DMS114 treated with DMSO at 0.1 percent for 48 hours (cell line): ENCODE measurements around the gene AP2S1.
"Not testable (repeated sequence)": the region's sequence is repeated elsewhere in the genome, so short reads cannot be mapped to it uniquely, and the experiment has no call there.

Experiments used
- DNase-seq: peaks from one replicate; lab custom pipeline; 2025; ENCODE audit not compliant: unreplicated experiment; lab: John Stamatoyannopoulos, UW

Gene AP2S1

DNA sequence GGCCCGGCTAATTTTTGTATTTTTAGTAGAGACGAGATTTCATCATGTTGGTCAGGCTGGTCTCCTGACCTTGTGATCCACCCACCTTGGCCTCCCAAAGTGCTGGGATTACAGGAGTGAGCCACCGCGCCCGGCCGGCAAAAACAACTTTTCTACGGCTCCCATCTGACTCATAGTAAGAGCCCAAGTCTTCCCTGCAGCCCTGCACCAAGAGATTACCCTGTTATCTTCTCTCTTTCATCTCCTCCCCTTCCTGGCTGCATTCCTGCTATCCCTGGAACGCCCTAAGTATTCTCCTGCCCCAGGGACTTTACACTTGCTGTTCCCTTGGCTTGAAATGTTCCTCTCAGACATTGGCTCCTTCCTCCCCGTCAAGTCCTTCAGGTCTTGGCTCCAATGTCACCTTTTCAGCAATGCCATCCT lies 6.6 kb downstream of the AP2S1 start:
- no peak for DNase-seq

DNA sequence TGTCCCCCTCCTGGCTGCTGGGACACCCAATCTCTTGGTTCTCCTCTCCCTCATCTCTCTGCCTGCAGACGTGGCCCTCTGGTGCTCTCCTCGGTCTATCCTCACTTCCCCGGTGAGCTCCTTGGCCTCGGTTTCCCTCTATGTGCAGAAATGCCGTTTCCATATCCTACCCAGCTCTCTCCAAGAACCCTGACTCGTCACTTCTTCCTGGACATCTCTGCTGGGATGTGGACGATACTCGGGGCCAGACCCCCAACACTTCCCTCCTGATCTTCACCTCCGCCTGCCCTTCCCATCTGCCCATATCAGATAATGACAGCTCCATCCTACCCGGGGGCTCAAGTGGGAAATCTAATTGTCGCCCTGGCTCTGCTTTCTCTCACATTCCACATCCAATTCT lies 7.9 kb downstream of the AP2S1 start:
- no peak for DNase-seq

DNA sequence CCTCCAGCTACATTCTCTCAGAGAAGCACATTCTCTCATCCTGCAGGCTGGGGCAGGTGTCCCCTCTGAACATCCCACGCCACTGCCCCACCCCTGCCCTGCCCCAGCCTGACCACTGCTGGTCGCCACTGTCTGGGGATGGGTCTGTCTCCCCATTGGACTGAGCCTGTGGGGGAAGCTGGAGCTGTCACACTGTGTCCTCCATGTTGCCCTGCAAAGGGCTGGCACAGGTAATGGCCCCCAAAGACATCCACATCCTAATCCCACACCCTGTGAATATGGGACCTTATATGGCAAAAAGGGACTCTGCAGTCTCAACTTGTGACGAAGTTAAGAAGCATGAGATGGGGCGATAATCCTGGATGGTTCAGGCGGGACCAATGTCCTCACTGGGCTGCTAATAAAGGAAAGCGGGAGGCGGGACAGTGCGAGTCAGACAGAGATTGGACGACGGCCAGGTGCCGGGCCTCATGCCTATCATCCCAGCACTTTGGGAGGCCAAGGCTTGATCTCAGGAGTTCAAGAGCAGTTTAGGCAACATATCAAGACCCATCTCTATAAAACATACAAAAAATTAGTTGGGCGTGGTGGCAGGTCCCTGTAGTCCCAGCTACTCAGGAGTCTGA lies 9.1 kb downstream of the AP2S1 start:
- no peak for DNase-seq

DNA sequence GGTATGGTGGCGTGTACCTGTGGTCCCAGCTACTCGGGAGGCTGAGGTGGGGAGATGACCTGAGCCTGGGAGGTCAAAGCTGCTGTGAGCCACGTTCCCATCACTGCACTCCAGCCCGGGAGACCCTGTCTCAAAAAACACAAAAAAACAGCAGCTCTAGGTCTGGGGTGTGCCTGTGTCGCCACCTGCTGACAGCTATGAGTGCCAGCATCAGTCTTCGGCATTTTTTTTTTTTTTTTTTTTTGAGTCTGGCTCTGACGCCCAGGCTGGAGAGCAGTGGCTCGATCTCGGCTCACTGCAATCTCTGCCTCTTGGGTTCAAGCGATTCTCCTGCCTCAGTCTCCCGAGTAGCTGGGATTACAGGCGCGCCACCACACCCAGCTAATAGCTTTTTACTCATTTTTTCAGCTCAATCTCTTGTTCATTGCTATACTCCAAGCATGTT lies 10.1 kb downstream of the AP2S1 start:
- peak; percentile 24 for DNase-seq

DNA sequence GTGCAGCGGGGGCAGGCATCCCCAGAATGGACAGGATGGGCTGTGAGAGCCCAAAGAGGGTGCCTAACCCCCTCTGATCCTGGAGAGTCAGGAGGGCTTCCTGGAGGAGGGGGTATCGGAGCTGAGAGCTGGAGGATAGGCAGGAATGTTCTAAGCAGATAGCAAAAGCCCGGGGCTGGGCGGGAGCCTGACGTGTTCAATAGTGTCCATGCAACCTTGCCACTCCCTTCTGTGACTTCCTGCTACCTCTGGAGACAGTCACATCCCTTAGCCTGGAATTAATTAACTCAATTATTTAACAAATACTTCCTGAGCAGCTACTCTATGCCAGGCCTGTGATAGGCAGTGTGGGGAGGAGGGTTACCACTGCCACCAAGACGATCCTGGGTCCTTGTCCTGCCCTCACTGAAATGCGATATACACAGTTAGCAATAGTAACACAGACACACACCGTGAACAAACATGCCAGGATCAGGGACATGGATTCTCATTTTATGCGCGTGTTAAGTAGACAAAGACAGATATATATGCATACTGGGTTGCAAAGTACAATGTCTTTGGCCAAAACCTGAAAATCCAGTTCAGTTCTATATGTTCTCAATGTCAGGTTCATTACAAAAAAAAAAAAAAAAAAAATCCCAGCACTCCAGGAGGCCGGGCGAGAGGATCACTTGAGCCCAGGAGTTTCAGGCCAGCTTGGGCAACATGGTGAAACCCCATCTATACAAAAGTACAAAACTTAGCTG lies 10.7 kb downstream of the AP2S1 start:
- DNase-seq: no peak

DNA sequence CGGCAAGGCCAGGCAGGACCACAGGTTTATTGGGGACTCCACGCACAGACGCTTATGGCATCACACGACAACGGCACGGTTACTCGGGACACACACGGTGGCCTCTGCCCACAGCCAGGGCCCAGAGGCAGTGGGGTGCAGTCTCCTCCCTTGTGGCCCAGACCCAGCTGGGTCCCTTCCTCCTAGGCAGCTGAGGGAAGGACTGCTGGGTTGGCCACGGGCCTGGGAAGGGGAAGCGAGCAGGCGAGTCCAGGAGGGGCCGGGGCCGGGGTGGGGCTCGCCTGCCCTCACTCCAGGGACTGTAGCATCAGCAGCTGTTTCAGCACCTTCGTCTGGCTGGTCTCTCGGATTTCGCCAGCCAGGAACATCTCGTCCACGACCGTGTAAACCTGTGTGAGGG lies 12.5 kb downstream of the AP2S1 start:
- no peak for DNase-seq

DNA sequence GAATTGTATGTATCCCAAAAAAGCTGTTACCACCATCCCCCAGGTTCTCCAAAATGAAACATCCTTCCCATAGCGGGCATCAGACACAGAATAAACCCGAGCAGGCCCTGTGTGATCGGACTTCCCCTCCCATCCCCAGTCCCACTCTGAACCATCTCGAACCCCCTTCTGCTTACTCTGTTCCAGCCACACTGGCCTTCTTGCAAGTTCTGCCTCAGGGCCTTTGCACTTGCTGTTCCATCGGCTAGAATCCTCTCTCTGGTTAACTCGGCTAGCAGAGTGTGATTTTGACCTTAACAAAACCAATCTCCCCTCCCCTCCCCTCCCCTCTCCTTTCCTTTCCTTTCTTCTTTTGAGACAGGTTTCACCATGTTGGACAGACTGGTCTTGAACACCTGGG lies 15.7 kb downstream of the AP2S1 start:
- no peak for DNase-seq

DNA sequence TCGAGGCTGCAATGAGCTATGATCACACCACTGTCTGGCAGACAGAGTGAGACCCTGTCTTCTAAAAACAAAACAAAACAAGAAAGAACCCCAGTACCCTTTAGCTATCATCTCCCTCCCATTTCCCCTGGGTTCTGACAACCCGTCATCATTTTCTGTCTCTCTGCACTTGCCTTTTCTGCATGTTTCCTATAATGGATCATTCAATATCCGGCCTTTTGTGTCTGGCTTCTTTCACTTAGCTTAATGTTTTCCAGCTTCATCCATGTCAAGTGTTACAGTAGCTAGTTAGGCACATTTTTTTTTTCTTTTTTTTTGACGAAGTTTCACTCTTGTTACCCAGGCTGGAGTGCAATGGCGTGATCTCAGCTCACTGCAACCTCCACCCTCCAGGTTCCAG lies 16.5 kb downstream of the AP2S1 start:
- DNase-seq: no peak

DNA sequence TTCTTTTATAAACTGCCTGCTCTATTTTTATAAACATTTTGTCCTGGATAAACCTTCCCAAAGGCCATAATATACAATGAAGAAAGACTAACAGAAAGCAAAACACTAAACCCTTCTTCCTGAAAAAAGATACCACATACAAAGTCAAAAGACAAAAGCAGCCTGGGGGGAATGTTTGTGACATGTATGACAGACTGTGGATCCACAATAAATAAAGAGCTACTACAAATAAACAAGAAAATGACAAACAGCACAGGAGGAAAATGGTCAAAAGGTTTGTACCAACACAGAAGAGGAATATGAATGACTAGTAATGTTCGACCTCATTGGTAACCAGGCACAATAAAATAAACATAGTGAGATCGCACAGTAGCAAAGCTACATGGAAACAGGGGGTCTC lies 19.8 kb downstream of the AP2S1 start:
- DNase-seq: no peak

DNA sequence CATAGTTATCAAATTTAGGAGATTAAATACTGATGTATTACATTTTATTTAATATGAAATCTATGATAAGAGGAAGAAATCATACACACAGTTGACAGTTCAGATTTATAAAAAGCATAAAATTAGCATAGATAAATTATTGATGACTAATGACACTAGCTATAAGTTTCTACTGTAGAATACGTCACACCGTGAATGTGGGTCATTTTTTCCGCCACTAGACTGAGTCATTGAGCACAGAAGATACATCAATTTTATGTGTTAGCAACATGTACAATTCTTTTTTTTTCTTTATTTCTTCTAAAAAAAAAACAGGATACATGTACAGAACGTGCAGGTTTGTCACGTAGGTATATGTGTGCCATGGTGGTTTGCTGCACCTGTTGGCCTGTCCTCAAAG lies 22.2 kb downstream of the AP2S1 start:
- no peak for DNase-seq

DNA sequence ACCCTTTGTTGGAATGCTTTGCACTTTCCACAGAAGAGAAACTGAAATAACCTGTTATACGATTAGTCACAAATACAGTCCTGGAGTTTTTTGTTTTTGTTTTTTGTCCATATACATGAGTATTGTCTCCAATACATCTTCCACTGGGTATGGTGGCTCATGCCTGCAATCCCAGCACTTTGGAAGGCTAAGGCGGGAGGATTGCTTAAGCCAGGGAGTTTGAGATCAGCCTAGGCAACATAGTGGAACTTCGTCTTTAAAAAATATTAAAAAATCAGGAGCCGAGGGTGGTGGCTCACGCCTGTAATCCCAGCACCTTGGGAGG lies 25.0 kb downstream of the AP2S1 start:
- no peak for DNase-seq

DNA sequence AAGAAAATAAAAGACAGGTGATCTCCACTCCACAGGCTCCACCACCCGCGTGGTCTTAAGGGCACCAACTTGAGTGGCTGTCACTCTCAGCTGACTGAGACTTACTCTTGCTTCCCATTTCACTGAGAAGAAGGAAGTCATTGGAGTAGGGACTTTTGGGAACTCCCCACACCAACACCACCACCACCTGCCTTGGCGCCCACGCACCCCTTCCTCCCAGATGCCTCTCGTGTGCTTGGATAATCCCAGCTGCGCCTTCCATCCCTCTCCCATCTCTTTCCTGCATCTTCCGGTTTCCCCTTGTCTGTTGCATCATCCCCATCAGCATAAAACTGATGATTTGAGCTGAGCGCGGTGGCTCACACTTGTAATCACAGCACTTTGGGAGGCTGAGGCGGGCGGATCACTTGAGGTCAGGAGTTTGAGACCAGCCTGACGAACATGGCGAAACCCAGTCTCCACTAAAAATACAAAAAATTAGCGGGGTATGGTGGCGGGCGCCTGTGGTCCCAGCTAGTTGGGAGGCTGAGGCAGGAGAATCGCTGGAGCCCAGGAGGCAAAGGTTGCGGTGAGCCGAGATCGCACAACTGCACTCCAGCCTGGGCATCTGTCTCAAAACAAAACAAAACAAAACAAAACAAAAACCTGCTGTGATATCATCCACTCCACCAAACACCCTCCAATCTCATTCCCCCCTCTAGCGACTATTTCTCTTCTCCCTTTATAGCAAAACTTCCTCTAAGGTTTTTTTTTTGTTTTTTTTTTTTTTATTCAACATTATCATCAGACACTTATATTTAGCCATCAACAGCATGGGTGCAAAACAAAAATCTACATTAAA lies 25.5 kb downstream of the AP2S1 start:
- DNase-seq: peak; percentile 30

DNA sequence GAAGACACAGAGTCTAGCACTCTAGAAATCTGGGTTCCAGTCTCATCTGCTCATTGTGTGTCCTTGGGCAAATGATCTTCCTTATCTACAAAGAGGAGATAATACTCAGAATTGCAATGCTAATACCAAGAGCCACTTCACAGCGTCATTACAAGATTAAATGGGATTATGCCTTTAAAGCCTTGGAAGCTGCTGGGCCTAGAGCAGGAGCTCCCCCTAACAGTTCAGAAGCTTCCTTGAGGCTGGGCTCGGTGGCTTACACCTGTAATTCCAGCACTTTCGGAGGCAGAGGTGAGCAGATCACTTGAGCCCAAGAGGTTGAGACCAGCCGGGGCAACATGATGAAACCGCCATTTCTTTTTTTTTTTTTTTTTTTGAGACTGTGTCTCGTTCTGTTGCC lies 27.6 kb downstream of the AP2S1 start:
- DNase-seq: no peak

DNA sequence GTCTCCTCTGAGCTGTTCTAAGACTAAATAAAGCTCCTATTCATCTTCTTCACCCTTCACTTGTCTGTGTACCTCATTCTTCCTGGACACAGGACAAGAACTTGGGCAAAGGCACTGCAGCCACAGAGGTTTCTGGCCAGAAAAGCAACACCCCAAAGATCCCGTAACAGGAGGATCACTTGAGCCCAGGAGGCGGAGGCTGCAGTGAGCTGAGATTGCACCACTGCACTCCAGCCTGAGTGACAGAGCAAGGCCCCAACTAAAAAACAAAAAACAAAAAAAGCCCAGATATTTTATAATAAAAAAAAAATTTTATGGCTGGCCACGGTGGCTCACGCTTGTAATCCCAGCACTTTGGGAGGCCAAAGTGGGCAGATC lies 28.2 kb downstream of the AP2S1 start:
- DNase-seq: not testable (repeated sequence)

DNA sequence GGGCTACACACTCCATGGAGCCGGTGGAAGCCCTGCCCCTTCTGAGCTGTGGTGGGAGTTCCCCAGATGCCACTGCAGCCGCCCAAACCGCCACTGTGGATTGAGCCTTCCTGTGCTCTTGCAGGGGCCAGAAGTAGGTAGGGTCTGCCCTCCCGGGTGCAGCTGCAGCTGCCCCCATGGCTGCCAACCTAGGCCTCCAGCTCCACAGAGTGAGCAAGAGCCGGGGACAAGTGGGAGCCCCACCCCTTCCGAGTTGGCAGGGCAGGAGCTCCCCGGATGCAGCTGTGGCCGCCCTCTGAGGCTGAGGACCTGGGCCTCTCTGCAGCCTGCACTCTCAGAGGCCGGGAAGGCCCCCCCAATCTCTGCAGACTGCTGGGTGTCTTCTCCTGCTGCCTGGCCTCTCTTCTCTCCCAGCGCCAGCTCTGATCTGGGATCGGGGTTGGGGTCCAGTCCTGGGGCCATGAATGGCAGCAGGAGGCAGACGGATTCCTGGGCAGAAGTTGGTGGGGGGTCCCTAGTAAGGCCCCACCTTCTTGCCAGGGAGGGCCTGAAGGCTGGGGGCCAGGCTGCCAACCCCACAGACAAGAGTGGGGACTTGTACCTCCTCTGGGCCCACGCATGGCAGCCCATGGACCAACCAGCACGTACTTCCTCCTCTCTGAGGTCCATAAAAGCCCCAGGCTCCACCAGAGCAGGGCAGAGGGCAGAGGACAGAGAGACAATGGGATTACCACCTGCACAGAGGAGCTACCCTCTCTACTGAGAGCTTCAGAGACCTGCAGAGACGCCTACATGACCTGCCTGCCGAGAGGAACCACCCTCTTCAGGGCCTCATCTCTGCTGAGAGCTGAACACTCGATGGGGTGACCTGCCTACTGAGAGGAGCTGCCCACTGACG lies 28.9 kb downstream of the AP2S1 start:
- no peak for DNase-seq

DNA sequence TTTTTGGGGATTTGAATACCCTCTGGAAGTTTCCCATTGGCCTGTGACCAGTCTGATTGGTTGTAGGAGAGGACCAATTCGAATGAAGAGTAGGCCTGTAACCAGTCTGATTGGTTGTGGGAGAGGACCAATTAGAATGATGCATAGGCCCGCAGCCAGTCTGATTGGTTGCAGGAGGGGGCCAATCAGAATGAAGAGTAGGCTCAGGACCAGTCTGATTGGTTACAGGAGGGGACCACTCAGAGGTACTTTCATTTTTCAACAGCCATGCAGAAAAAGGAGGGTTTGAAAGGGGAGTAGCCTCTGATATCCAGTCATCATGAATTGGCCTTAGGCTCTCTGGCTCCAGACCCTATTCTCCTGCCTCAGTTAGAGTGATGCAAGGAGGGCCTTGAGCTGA lies 31.8 kb downstream of the AP2S1 start:
- no peak for DNase-seq

DNA sequence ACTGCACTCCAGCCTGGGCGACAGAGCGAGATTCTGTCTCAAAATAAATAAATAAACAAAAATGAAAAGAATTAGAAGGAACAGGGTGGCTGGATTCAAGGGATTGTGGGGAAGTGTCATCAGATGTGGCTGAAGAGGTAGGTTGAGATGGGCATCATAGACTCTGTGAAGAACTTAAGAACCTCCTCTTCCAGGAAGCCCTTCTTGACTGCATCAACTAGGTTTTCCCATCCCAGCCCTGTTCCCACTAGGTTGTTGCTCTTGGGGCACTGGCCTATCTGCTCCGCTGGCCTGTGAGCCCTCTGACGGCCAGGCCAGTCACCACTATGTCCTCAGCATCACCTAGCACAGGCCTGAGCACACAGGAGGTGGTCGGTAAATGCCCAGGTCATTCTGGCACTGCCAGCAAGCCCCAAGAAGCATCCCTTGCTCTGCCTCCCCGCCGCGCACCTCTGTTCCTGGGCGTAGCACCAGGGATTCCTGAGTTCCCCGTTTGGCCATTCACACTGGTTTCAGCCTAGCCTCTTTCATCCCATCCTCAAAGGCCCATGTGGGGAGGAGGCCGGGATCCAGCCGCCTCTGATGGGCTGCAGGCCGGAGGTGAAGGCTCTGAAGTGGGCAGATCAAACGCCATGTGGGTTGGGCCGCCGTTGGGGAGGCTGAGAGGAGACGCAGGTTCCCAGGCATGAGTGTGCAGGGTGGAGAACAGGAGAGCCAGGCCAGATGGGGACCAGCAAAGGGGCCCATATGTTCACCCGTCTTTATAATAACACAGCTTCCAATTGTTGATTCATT lies 34.6 kb downstream of the AP2S1 start:
- no peak for DNase-seq

DNA sequence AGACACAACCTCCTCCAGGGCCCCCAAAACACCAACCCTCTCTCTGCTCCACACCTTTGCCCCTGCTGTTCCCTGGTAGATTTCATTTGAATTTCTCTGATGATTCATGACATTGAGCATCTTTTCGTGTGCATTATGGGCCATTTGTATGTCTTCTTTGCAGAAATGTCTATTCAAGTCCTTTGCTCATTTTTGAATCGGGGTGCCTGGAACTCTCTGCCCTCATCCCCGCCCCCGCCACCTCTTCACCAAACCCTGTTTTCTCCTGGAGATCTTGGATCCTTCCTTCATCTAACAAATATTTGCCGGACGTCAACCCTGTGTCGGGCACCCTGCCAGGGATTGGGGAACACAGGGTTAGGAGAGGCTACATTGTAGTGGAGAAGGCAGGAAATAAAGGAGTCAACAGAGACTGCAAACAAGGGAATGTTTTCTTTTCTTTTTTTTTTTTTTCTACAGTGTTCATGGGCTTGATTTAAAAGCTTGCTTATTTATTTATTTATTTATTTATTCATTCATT lies 36.7 kb downstream of the AP2S1 start:
- no peak for DNase-seq

DNA sequence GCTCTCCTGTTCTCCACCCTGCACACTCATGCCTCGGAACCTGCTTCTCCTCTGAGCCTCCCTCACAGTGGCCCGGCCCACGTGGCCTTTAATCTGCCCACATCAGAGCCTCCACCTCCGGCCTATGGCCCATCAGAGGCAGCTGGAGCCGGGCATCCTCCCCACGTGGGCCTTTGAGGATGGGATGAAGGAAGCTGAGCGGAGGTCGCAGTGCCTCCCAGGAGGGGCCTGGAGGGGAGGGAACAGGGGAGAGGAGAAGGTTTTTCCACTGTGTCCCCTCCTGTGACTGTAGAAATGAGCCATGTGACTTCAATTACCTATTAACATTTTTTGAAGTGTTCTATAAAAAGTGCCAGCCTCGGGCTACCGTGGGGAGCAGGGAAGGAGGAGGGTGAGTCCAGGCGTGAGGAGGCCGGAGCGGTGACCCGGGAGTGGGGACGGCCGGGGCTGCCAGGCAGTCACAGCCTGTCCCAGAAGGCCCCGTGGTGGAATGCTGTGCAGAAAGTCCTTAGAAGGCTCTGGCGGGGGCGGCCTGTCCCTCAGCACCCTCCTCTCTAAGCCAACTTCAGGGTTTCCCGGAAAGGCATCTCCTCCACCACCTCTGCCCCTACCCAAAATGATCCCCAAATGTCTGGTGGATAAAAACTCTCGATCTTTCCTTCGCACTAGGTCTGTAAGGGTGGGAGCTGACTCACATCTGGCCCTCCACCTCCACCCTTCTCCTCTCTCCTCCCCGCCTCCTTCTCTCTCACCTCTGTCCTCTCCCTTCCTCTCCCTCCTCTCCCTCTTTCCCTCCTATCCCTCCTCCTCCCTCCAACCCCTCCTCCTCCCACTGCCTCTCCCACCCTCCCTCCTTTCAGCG lies 37.4 kb downstream of the AP2S1 start:
- no peak for DNase-seq
